CD14-positive monocyte (primary cell): Measurements from ENCODE around the gene NBEA. TPM values are rescaled to one million over a fixed set of nuclear protein-coding genes. Genes with fewer than 3 reads are reported as not detected.

ENCODE experiments used
- DNase-seq, 3 donors: peaks; one replicate each; pipeline ENCODE4 v3.0.0-alpha.2; 2011 to 2022
- H2AFZ ChIP-seq: 2 replicates; pipeline ENCODE4 v1.6.0; 2012; ENCODE audit warnings: mild to moderate bottlenecking, low read depth, low read length, inconsistent platforms; ENCODE audit not compliant: insufficient read depth, poor library complexity, severe bottlenecking
- H3K27ac ChIP-seq, 2 donors: 1 replicate in 1 of 2; 2 replicates in 1 of 2; pipeline ENCODE4 v1.5.1; 2012 to 2013; ENCODE audit warnings: low read length in 2 of 2, control low read depth in 1 of 2, inconsistent platforms in 1 of 2, low read depth in 1 of 2, mild to moderate bottlenecking in 1 of 2
- H3K27me3 ChIP-seq, 2 donors: one replicate each; pipeline versions ENCODE4 v1.6.0 to v1.6.1; 2011 to 2013; ENCODE audit warnings: low read length in 2 of 2; ENCODE audit not compliant: control insufficient read depth in 2 of 2, insufficient read depth in 2 of 2
- H3K36me3 ChIP-seq, 2 donors: replicated peaks in 1 of 2; 1 replicate in 1 of 2; 2 replicates in 1 of 2; pipeline versions ENCODE4 v1.5.1 to v1.6.1; 2012 to 2013; ENCODE audit warnings: low read length in 2 of 2, control low read depth in 1 of 2, inconsistent platforms in 1 of 2, mild to moderate bottlenecking in 1 of 2; ENCODE audit not compliant: insufficient read depth in 2 of 2, control insufficient read depth in 1 of 2
- H3K4me1 ChIP-seq, 2 donors: 1 replicate in 1 of 2; 2 replicates in 1 of 2; pipeline versions ENCODE4 v1.5.1 to v1.6.1; 2012 to 2013; ENCODE audit warnings: low read length in 2 of 2, control low read depth in 1 of 2, inconsistent platforms in 1 of 2, mild to moderate bottlenecking in 1 of 2, moderate library complexity in 1 of 2; ENCODE audit not compliant: insufficient read depth in 2 of 2, control insufficient read depth in 1 of 2
- H3K4me2 ChIP-seq: replicated peaks from 2 replicates; pipeline ENCODE3; 2012; ENCODE audit warnings: low read length, moderate library complexity, mild to moderate bottlenecking; ENCODE audit not compliant: poor library complexity, severe bottlenecking; ENCODE audit errors: extremely low read depth
- H3K4me3 ChIP-seq, 3 experiments: fragments of 200-600 bp in 1 of 3; sonication (generic) in 1 of 3; replicated peaks in 1 of 3; 1 replicate in 2 of 3; 2 replicates in 1 of 3; pipeline ENCODE4 v1.5.1; 2011 to 2013; ENCODE audit warnings: low read length in 3 of 3, mild to moderate bottlenecking in 3 of 3, control low read depth in 2 of 3, low read depth in 2 of 3, inconsistent platforms in 1 of 3, moderate library complexity in 1 of 3
- H3K79me2 ChIP-seq: 2 replicates; pipeline ENCODE4 v1.6.0; 2012; ENCODE audit warnings: mild to moderate bottlenecking, control low read depth, inconsistent platforms, low read length, moderate library complexity; ENCODE audit not compliant: insufficient read depth
- H3K9ac ChIP-seq: 2 replicates; pipeline ENCODE4 v1.6.0; 2017; ENCODE audit warnings: low read length, mild to moderate bottlenecking; ENCODE audit not compliant: insufficient read depth, poor library complexity, severe bottlenecking
- H3K9me3 ChIP-seq, 2 donors: replicated peaks in 1 of 2; 1 replicate in 1 of 2; 2 replicates in 1 of 2; pipeline versions ENCODE4 v1.5.1 to v1.6.1; 2012 to 2013; ENCODE audit warnings: low read length in 2 of 2, control low read depth in 1 of 2; ENCODE audit not compliant: control insufficient read depth in 1 of 2, insufficient read depth in 1 of 2
- H4K20me1 ChIP-seq: 2 replicates; pipeline ENCODE4 v1.6.0; 2012; ENCODE audit warnings: mild to moderate bottlenecking, low read length, control low read depth, moderate library complexity; ENCODE audit not compliant: insufficient read depth
- H3K27ac Mint-ChIP-seq, 7 donors: one replicate each; pipeline ENCODE4 v1.8.0; 2020; ENCODE audit warnings: mild to moderate bottlenecking in 7 of 7, mixed read lengths in 7 of 7, moderate library complexity in 6 of 7, inconsistent platforms in 2 of 7
- H3K27me3 Mint-ChIP-seq, 3 donors: one replicate each; pipeline ENCODE4 v1.8.0; 2021 to 2022; ENCODE audit warnings: low read depth in 3 of 3, mild to moderate bottlenecking in 3 of 3, mixed read lengths in 3 of 3, moderate library complexity in 3 of 3, inconsistent platforms in 1 of 3
- H3K36me3 Mint-ChIP-seq, 2 donors: one replicate each; pipeline ENCODE4 v1.8.0; 2020; ENCODE audit warnings: mixed read lengths in 2 of 2, inconsistent platforms in 1 of 2, mild to moderate bottlenecking in 1 of 2
- H3K4me1 Mint-ChIP-seq: one replicate; pipeline ENCODE4 v1.8.0; 2020; ENCODE audit warnings: mild to moderate bottlenecking, mixed read lengths
- H3K4me3 Mint-ChIP-seq, 2 donors: one replicate each; pipeline ENCODE4 v1.8.0; 2020; ENCODE audit warnings: mild to moderate bottlenecking in 2 of 2, mixed read lengths in 2 of 2, moderate library complexity in 1 of 2
- H3K9me3 Mint-ChIP-seq, 7 donors: one replicate each; pipeline ENCODE4 v1.8.0; 2020 to 2022; ENCODE audit warnings: mixed read lengths in 7 of 7, mild to moderate bottlenecking in 6 of 7, moderate library complexity in 6 of 7, inconsistent platforms in 2 of 7
- CTCF ChIP-seq: fragments of 200-600 bp; IDR thresholded peaks from one replicate; pipeline ENCODE4 v1.8.0; 2022; ENCODE audit warnings: antibody characterized with exemption, mild to moderate bottlenecking
- WGBS: methylation state at CpG from one replicate; pipeline ENCODE4 v1.1.5; 2013; ENCODE audit warnings: missing lambda C conversion rate; ENCODE audit not compliant: insufficient coverage; 5-methylcytosine and 5-hydroxymethylcytosine counted together
- intact Hi-C, 2 donors: fragments of 100-400 bp; cut with micrococcal nuclease; formaldehyde crosslinking; loops; one replicate each; pipeline versions ENCODE4 v1.15.0 to v1.15.1; 2023
- polyA plus RNA-seq, 3 donors: library from polyadenylated mRNA; depleted of rRNA in 1 of 3; unstranded in 2 of 3; stranded (reverse) in 1 of 3; fragments of 300-500 nt in 2 of 3; fragments of >200 nt in 1 of 3; fragmentation: Illumina TruSeq in 2 of 3; gene quantifications; 1 replicate in 2 of 3; 2 replicates in 1 of 3; pipeline ENCODE4 v1.2.3, GENCODE V29; 2012 to 2021

NBEA gene
- polyA plus RNA-seq, 3 donors, result 0.03 to 0.23 (median 0.08) TPM

GRCh38 chr13:35127466-35127865 is 185.4 kb downstream of the NBEA start:
- Histone ChIP-seq H3K79me2 (no peaks in the 10 kb centered on the region), H4K20me1 (no peaks in the 10 kb centered on the region), H3K4me1 (no peaks in the 10 kb centered on the region), H3K27ac (no peak overlapping the region), H3K4me2 (no peak overlapping the region), H3K27me3 (no peaks in the 10 kb centered on the region), H3K9ac (no peak overlapping the region), H3K4me3 (no peak overlapping the region), H3K36me3 (no peaks in the 10 kb centered on the region), H3K9me3 (no peaks in the 10 kb centered on the region), H2AFZ (no peak overlapping the region)
- TF ChIP-seq CTCF, result no peak
- no peak for DNase-seq
- H3K36me3 Mint-ChIP-seq, result no peaks in the 10 kb centered on the region
- peaks cover 0 to 5% (median under 1%) of the 10 kb centered on the region in 7 donors for H3K9me3 Mint-ChIP-seq
- no peak overlapping the region for H3K4me3 Mint-ChIP-seq
- intact Hi-C loops, result no loop called here
- peaks cover 7% of the 10 kb centered on the region for H3K4me1 Mint-ChIP-seq
- no peaks in the 10 kb centered on the region for H3K27me3 Mint-ChIP-seq
- no peak overlapping the region for H3K27ac Mint-ChIP-seq
- WGBS, result no CpG with 5 or more reads among the region's 2 CpGs

- no peaks in the 10 kb centered on the region for H3K27me3 ChIP-seq
- TF ChIP-seq CTCF, result no peak
These were observed 187.4 kb downstream of the NBEA start for GRCh38 chr13:35129500-35129899.

More at GRCh38 chr13:35129500-35129899, 187.4 kb downstream of the NBEA start:
- no peaks in the 10 kb centered on the region for H3K36me3 ChIP-seq
- H3K9me3 Mint-ChIP-seq, result peaks cover 0 to 5% (median 0%) of the 10 kb centered on the region in 7 donors
- no peak overlapping the region for H2AFZ ChIP-seq
- H3K79me2 ChIP-seq, result no peaks in the 10 kb centered on the region
- no peak overlapping the region for H3K9ac ChIP-seq
- H3K36me3 Mint-ChIP-seq, result no peaks in the 10 kb centered on the region
- no peaks in the 10 kb centered on the region for H3K4me1 ChIP-seq
- DNase-seq, result no peak
- no peaks in the 10 kb centered on the region for H3K9me3 ChIP-seq
- no peak overlapping the region for H3K4me2 ChIP-seq
- intact Hi-C loops, result no loop called here
- no peaks in the 10 kb centered on the region for H4K20me1 ChIP-seq
- H3K4me3 ChIP-seq, result no peak overlapping the region
- no peaks in the 10 kb centered on the region for H3K27me3 Mint-ChIP-seq
- H3K4me1 Mint-ChIP-seq, result peaks cover 7% of the 10 kb centered on the region
- H3K4me3 Mint-ChIP-seq, result no peak overlapping the region
- no peak overlapping the region for H3K27ac ChIP-seq
- peak overlapping the region in 2 of 7 donors; percentile 23 to 52 for H3K27ac Mint-ChIP-seq
